Loucy (cell line): ENCODE results near the gene LSR.

Experiments
- EZH2phosphoT487 ChIP-seq: fragments of 200-600 bp; IDR thresholded peaks from 2 replicates; pipeline ENCODE4 v1.6.1; 2018; ENCODE audit warnings: antibody characterized with exemption, mild to moderate bottlenecking, moderate library complexity, borderline replicate concordance
- TF ChIP-seq, protein P1 (sequence below): fragments of 200-600 bp; sonication (generic); conservative IDR thresholded peaks from 2 replicates; pipeline ENCODE4 v1.5.1; 2014; ENCODE audit warnings: mild to moderate bottlenecking, antibody characterized with exemption, low read length

DNA sequence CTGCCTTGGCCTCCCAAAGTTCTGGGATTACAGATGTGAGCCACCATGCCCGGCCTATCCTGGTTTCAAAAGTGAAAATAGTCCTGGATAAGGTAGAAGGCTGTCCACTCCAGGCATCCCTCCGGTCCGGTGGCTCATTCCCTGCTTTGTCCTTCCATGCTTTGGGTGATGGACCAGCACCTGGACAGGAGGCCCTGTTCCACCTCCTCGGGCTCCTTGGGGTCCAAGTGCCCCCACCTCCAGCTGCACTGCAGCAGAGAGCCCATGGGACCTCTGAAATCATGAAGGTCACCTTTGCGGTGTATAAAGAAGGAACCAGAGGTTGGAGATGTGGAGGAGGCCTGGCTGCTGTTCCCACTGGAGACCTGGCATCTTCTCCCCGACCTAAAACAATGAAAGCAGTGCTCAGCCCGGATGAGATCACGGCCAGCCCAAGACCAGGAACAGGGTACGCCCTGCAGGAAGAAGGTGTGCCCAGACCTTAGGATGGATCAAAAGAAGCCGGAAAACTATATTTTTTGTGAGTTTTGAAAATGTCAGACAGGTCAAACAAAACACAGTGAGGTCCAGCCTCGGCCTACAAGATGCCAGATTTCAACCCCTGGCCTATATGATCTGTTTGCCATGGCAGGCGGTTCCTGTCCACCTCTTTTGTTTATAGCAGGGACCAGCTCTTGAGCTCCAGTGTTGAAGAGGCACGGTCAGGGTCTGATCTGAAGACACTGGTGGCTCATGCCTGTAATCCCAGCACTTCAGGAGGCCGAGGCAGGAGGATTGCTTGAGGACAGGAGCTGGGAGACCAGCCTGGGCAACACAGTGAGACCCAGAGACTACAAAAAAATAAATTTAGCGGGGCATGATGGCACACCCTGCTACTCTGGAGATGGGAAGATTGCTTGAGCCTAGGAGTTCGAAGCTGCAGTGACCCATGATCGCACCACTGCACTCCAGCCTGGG is 5.8 kb downstream of the LSR start:
- TF ChIP-seq, protein P1, sequence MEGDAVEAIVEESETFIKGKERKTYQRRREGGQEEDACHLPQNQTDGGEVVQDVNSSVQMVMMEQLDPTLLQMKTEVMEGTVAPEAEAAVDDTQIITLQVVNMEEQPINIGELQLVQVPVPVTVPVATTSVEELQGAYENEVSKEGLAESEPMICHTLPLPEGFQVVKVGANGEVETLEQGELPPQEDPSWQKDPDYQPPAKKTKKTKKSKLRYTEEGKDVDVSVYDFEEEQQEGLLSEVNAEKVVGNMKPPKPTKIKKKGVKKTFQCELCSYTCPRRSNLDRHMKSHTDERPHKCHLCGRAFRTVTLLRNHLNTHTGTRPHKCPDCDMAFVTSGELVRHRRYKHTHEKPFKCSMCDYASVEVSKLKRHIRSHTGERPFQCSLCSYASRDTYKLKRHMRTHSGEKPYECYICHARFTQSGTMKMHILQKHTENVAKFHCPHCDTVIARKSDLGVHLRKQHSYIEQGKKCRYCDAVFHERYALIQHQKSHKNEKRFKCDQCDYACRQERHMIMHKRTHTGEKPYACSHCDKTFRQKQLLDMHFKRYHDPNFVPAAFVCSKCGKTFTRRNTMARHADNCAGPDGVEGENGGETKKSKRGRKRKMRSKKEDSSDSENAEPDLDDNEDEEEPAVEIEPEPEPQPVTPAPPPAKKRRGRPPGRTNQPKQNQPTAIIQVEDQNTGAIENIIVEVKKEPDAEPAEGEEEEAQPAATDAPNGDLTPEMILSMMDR, result no peak
- no peak for TF ChIP-seq EZH2phosphoT487
